PC-3 (cell line): Measurements from ENCODE around the gene FOLR2. TPM values are rescaled to one million over a fixed set of nuclear protein-coding genes. Genes with fewer than 3 reads are reported as not detected.

Experiments
- ATAC-seq: fragments of 200-7000 bp; cut with Tn5 transposase; 2 replicates; pipeline ENCODE4 v1.9.1; 2020; ENCODE audit warnings: mild to moderate bottlenecking, moderate library complexity
- BruUV-seq: library from RNA; stranded (reverse); fragments of 400-500 nt; replicated peaks from 2 replicates; lab custom pipeline; 2021; lab: Mats Ljungman, UMichigan
- CTCF ChIA-PET: fragments of 300-600 bp; sonication (Branson Sonifier 250); formaldehyde crosslinking; loops from one replicate; lab custom pipeline; 2022; ENCODE audit warnings: antibody characterized with exemption; lab: Charles Lee
- POLR2A ChIA-PET: fragments of 300-600 bp; sonication (Branson Sonifier 250); formaldehyde crosslinking; loops from one replicate; lab custom pipeline; 2022; ENCODE audit warnings: antibody characterized with exemption; ENCODE audit not compliant: unreplicated experiment; lab: Charles Lee
- DNase-seq: peaks from one replicate; pipeline ENCODE4 v3.0.0-alpha.2; 2015
- H2AFZ ChIP-seq: fragments of 300-600 bp; sonication (generic); 2 replicates; pipeline ENCODE4 v1.6.0; 2016; ENCODE audit warnings: antibody characterized with exemption, low read length
- H3F3A ChIP-seq: fragments of 300-600 bp; sonication (generic); one replicate; pipeline ENCODE4 v1.6.0; 2017; ENCODE audit warnings: antibody characterized with exemption, low read length, control low read depth, mild to moderate bottlenecking; ENCODE audit not compliant: unreplicated experiment
- H3K27ac ChIP-seq: fragments of 300-600 bp; sonication (generic); 2 replicates; pipeline ENCODE4 v1.5.1; 2016; ENCODE audit warnings: mild to moderate bottlenecking, low read length
- H3K27me3 ChIP-seq: fragments of 300-600 bp; sonication (generic); 2 replicates; pipeline ENCODE4 v1.6.1; 2016; ENCODE audit warnings: low read length, mixed read lengths
- H3K36me3 ChIP-seq: fragments of 300-600 bp; sonication (generic); 2 replicates; pipeline ENCODE4 v1.6.1; 2016; ENCODE audit warnings: low read depth, mixed run types, low read length, mixed read lengths
- H3K4me1 ChIP-seq: fragments of 300-600 bp; sonication (generic); 2 replicates; pipeline ENCODE4 v1.5.1; 2016; ENCODE audit warnings: low read length; ENCODE audit not compliant: insufficient read depth
- H3K4me2 ChIP-seq: fragments of 300-600 bp; sonication (generic); 2 replicates; pipeline ENCODE4 v1.6.0; 2016; ENCODE audit warnings: low read length
- H3K4me3 ChIP-seq: fragments of 300-600 bp; sonication (generic); 2 replicates; pipeline ENCODE4 v1.5.1; 2016; ENCODE audit warnings: mild to moderate bottlenecking, low read length, mixed read lengths
- H3K79me2 ChIP-seq: fragments of 300-600 bp; sonication (generic); 2 replicates; pipeline ENCODE4 v1.6.1; 2017; ENCODE audit warnings: low read length, mixed read lengths
- H3K9ac ChIP-seq: fragments of 300-600 bp; sonication (generic); 2 replicates; pipeline ENCODE4 v1.6.0; 2016; ENCODE audit warnings: mild to moderate bottlenecking, low read length
- H3K9me2 ChIP-seq: fragments of 300-600 bp; sonication (generic); replicated peaks from 2 replicates; pipeline ENCODE4 v1.6.1; 2016; ENCODE audit warnings: mixed run types, low read length, mixed read lengths
- H3K9me3 ChIP-seq: fragments of 300-600 bp; sonication (generic); 2 replicates; pipeline ENCODE4 v1.6.1; 2016; ENCODE audit warnings: low read length, mixed read lengths
- H4K20me1 ChIP-seq: fragments of 300-600 bp; sonication (generic); 2 replicates; pipeline ENCODE4 v1.6.1; 2016; ENCODE audit warnings: low read length, mixed read lengths
- CTCF ChIP-seq: fragments of 300-600 bp; sonication (generic); conservative IDR thresholded peaks from 2 replicates; pipeline ENCODE4 v1.5.1; 2017; ENCODE audit warnings: antibody characterized with exemption, low read depth, mild to moderate bottlenecking, low read length
- EZH2 ChIP-seq: fragments of 300-600 bp; sonication (generic); IDR thresholded peaks from one replicate; pipeline ENCODE4 v1.6.1; 2017; ENCODE audit warnings: antibody characterized with exemption, mild to moderate bottlenecking, low read length; ENCODE audit not compliant: unreplicated experiment
- EZH2phosphoT487 ChIP-seq: fragments of 300-600 bp; sonication (generic); IDR thresholded peaks from 2 replicates; pipeline ENCODE4 v1.6.1; 2018; ENCODE audit warnings: mild to moderate bottlenecking, antibody characterized with exemption, low read length, borderline replicate concordance
- intact Hi-C: fragments of 100-400 bp; cut with micrococcal nuclease; formaldehyde crosslinking; loops from 2 replicates; pipeline ENCODE4 v1.9.0; 2023
- total RNA-seq: library from RNA; depleted of rRNA; stranded (reverse); fragments of >200 nt; gene quantifications from 2 replicates; pipeline ENCODE4 v1.2.3, GENCODE V29; 2014

The FOLR2 gene
- total RNA-seq, 1 experiment from 2014 or later, result not detected

DNA sequence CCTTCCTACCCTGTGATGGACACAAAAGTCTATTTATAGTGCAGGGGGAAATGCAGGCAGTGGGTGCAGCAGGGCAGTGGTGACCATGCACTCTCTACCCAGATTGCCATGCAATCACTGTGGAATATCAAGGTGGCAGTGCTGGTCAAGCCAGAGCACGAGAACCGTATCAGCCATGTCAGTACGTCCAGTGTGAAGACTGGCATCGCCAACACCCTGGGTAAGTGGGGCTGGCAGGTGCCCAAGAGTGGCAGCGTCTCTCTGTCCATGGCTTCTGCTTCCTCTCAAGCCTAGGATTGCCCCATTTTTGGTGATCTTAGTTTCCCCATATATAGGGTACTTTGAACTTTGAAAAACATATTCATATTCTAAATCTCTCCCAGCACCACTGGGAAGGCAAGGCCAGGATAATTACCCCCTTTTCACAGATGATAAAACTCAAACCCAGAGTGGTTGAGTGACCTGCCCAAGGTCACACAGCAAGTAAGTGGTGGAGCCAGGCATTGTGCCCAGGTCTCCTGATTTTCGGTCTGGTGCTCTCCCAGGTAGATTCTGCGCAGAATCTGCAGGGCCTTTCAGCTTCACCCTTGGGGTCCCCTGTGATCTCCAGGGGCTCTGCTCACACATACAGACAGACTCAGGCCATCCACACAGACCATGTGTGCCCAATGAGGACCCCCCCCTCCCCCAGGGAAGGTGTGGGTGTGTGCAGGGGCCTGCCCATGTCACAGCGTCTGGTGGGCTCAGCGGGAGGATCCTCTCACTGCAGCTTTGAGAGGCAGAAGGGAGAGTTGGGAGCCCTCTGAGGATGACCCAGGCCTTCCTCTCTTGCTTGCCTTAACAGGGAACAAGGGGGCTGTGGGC, 15.0 kb downstream of the FOLR2 start:
- intact Hi-C loops, result no loop called here
- H3K9me3 ChIP-seq, result no peaks in the 10 kb centered on the region
- no peak overlapping the region for H2AFZ ChIP-seq
- H3K27me3 ChIP-seq, result no peaks in the 10 kb centered on the region
- DNase-seq, result no peak
- H3K79me2 ChIP-seq, result peaks cover 11% of the 10 kb centered on the region
- no TSS peak for BruUV-seq
- H4K20me1 ChIP-seq, result no peaks in the 10 kb centered on the region
- ATAC-seq, result no peak
- TF ChIP-seq EZH2phosphoT487 (no peak), CTCF (no peak), EZH2 (no peak)
- ChIA-PET CTCF (no interaction called here), POLR2A (no interaction called here)
- peaks cover 55% of the 10 kb centered on the region for H3K36me3 ChIP-seq
- no peak overlapping the region for H3K9ac ChIP-seq
- no peak overlapping the region for H3K4me2 ChIP-seq
- H3K9me2 ChIP-seq, result no peaks in the 10 kb centered on the region
- H3K27ac ChIP-seq, result no peak overlapping the region
- no peak overlapping the region for H3K4me3 ChIP-seq
- no peaks in the 10 kb centered on the region; the same call in 1 of the 2 replicates for H3K4me1 ChIP-seq
- H3F3A ChIP-seq, result peaks cover 8% of the 10 kb centered on the region

GRCh38 chr11:72232260-72233055, 15.9 kb downstream of the FOLR2 start:
- peaks cover 8% of the 10 kb centered on the region for H3F3A ChIP-seq
- no peak overlapping the region for H3K9ac ChIP-seq
- H3K27ac ChIP-seq, result no peak overlapping the region
- no peaks in the 10 kb centered on the region for H3K9me2 ChIP-seq
- BruUV-seq, result no TSS peak
- ChIA-PET POLR2A (no interaction called here), CTCF (no interaction called here)
- no peak for DNase-seq
- no peak for ATAC-seq
- H3K4me1 ChIP-seq, result no peaks in the 10 kb centered on the region
- no peaks in the 10 kb centered on the region for H4K20me1 ChIP-seq
- no peak overlapping the region for H2AFZ ChIP-seq
- no peak overlapping the region for H3K4me2 ChIP-seq
- H3K79me2 ChIP-seq, result 0 out of 2 replicates have a peak, but pooled peaks cover 3% of the 10 kb centered on the region
- intact Hi-C loops, result no loop called here
- H3K4me3 ChIP-seq, result no peak overlapping the region
- H3K27me3 ChIP-seq, result no peaks in the 10 kb centered on the region
- peaks cover 55% of the 10 kb centered on the region for H3K36me3 ChIP-seq
- TF ChIP-seq EZH2phosphoT487, result no peak
- TF ChIP-seq EZH2, result no peak
- no peak for TF ChIP-seq CTCF
- H3K9me3 ChIP-seq, result no peaks in the 10 kb centered on the region
